ENCODE measurements around the gene ACBD6.
A peak's percentile ranks its signal among the peaks of the same experiment; 100 is the strongest.

Gene ACBD6

GRCh38 chr1:180269645-180270529 lies 232.5 kb downstream of the ACBD6 start:
- peak; percentile 48 for DNase-seq (ENCODE audit: low spot score)

GRCh38 chr1:180268556-180269075 lies 233.8 kb downstream of the ACBD6 start:
- peak; percentile 44 for DNase-seq (ENCODE audit: low spot score)

- peak; percentile 50 for DNase-seq (ENCODE audit: low spot score)
These were observed 234.4 kb downstream of the ACBD6 start for GRCh38 chr1:180267761-180268555.

- peak; percentile 41 for DNase-seq (ENCODE audit: low spot score)
These were observed 235.2 kb downstream of the ACBD6 start for GRCh38 chr1:180267211-180267561.

GRCh38 chr1:180266275-180267210 lies 235.8 kb downstream of the ACBD6 start:
- DNase-seq (ENCODE audit: low spot score), result peak; percentile 41

- no peak for DNase-seq (ENCODE audit: low spot score)
These were observed 236.5 kb downstream of the ACBD6 start for GRCh38 chr1:180265871-180266270.

GRCh38 chr1:180265201-180265600 lies 237.2 kb downstream of the ACBD6 start:
- DNase-seq (ENCODE audit: low spot score), result no peak

- DNase-seq (ENCODE audit: low spot score), result no peak
These were observed 237.8 kb downstream of the ACBD6 start for GRCh38 chr1:180264595-180264994.

GRCh38 chr1:180262628-180263488 lies 239.5 kb downstream of the ACBD6 start:
- no peak for DNase-seq (ENCODE audit: low spot score)

- no peak for DNase-seq (ENCODE audit: low spot score)
These were observed 240.7 kb downstream of the ACBD6 start for GRCh38 chr1:180261524-180262155.

GRCh38 chr1:180261030-180261429 lies 241.3 kb downstream of the ACBD6 start:
- DNase-seq (ENCODE audit: low spot score), result no peak

GRCh38 chr1:180260541-180260940 lies 241.8 kb downstream of the ACBD6 start:
- no peak for DNase-seq (ENCODE audit: low spot score)

- no peak for DNase-seq (ENCODE audit: low spot score)
These were observed 242.7 kb downstream of the ACBD6 start for GRCh38 chr1:180259431-180260338.

- DNase-seq (ENCODE audit: low spot score), result no peak
These were observed 243.4 kb downstream of the ACBD6 start for GRCh38 chr1:180258935-180259334.

GRCh38 chr1:180258290-180258689 lies 244.1 kb downstream of the ACBD6 start:
- no peak for DNase-seq (ENCODE audit: low spot score)

- no peak for DNase-seq (ENCODE audit: low spot score)
These were observed 244.9 kb downstream of the ACBD6 start for GRCh38 chr1:180257486-180257885.

GRCh38 chr1:180257028-180257386 lies 245.4 kb downstream of the ACBD6 start:
- no peak for DNase-seq (ENCODE audit: low spot score)

- no peak for DNase-seq (ENCODE audit: low spot score)
These were observed 245.9 kb downstream of the ACBD6 start for GRCh38 chr1:180256341-180257027.

Measured in ecto neural progenitor cell (in vitro differentiated cells).